NCI-H226 (cell line): Measurements from ENCODE around the gene TMEM106B.

Experiments used
- DNase-seq: peaks from one replicate; pipeline ENCODE4 v3.0.0-alpha.2; 2015

The TMEM106B gene

DNA sequence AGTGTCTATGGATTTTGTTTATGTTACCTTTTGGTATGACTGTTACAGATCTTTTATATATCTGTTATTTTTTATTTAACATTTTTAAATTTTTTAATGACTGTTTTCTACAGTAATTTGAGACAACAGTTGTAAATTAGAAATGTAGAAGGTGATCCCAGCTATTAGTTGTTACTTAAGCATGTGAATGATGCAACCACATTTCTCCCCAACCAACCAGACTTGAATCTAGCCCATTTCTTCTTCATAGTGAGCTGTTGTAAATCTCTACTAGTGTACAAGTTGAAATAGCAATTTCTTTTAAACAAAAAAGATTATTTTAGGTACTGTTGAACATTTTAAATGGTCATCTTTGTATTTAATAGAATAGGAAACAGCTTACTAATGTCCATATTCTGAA, 18.0 kb downstream of the TMEM106B start:
- no peak for DNase-seq

DNA sequence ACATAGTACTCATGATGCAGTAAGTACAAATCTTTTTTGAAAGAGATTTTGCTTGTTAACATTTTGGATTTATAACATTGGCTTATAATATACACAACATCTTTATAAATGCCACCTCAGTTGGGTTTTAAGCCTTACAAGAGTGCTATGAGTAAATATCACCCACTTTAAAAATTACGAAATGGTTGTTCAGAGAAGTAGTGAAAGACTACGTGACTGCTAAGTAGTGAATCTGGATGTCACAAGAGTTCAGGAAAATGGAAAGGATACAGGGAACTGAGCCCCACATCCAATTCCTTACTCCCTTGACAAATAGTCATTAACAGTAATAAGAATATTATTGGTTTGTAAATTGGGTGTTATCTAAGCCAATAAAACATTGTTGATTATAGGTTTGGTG, 20.0 kb downstream of the TMEM106B start:
- DNase-seq, result no peak

DNA sequence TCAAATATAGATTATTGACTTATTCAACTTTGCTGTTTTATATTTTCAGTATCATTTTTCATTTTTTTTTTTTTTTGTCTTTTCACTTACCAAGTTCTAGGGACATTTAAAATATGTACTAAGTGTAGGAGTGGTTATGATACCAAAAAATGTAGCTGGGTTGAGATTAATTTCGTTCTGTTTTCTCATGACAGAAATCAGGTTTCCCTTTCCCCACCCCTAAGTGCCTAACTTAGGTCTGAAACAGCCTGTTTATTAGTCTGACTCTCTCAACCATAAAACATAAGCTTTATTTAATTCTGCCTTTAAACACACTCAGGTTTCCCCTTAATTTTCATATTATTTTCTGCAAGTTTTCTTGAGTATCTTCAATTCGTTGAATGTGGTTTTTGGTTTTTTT, 22.1 kb downstream of the TMEM106B start:
- DNase-seq, result no peak

DNA sequence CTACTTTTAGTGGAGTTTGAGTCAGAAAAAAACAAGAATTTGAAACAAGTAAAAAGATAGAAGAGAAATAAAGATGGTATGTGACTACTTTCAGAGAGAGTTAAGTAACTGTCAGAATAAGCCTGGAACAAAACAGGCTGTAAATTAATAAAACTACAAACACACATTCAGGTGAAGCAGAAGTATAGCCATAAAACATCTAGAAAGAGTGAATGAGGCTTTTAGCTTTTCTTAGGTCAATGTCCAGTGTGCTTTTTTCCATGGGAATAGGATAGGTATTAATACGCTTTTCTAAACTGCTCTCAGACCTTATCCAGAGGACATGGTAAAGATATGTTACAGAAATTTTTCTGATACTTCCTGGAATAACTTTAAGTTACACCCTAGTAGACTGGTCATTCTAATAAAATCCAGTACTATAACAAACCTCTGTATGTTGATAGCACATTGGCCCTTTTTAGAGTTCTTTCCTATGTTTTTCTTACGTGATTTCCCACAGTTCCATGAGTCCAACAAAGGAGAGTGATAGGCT, 23.3 kb downstream of the TMEM106B start:
- DNase-seq, result no peak

DNA sequence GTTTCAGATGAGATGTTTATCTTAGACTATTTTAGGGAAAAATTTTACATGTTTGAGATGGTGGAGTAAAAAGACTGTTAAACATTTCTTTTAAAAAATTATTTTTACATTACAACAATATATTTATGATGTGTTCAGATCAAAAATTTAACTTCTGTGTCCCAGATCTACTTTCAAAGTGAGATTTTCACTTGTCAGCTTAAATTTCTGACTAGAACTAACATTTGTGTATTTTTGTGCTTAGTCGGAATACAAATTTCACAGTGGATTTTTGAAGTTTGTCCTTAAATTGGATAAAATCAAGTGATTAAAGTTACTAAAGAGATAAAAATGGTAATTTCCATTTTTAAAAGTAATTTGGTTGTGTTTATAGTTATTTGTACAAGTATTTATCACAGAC, 24.9 kb downstream of the TMEM106B start:
- DNase-seq, result no peak

DNA sequence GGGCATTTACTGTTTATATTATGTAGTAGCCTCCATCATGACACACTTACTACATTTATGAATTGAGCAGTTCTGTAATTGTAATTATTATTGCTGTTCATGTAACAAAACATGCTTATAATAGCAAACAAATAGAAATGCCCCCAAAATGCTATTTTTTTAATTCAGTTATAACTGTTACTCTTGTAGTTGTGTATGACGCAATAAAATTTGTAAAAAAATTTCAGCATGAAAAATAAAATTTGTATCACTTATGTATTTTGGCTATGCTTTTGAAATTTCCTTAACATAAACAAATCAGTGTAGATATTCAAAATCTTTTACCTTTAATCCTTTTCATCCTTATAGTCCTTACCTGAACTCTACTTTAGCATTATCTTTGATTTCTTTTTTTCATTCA, 25.9 kb downstream of the TMEM106B start:
- DNase-seq, result no peak

DNA sequence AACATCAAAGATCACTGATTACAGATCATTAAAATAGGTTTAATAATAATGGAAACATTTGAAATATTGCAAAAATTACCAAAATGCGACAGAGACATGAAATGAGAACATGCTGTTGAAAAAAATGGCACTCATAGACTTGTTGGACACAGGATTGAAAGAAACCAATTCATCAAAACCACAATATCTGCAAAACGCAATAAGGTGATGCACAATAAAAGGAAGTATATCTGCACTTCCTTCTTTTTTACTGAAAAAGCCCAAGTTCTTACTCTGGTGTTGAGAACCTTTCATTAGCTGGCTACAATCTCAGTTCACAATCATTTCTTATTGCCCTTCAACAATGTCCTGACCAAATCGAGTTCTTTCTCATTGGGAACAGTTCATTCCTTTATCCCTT, 28.7 kb downstream of the TMEM106B start:
- no peak for DNase-seq

DNA sequence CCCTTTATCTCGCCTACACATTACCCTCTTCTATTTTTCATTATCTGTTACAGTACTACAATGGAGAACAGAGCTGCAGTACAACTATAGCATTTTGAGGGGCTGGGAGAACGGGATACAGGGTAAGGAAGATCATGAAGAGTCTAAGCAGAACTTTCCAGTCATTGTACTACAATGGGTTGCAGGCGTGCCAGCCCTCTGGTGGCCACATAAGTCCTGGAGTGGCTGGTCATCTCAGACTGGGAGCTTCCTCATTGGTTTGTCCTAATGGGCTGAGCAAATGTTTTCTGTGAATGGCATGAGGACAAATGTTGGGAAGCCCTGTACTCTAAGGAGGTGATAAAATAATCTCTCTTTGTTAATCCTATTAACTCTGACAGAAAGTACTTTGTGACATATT, 33.0 kb downstream of the TMEM106B start:
- peak; percentile 18 for DNase-seq

DNA sequence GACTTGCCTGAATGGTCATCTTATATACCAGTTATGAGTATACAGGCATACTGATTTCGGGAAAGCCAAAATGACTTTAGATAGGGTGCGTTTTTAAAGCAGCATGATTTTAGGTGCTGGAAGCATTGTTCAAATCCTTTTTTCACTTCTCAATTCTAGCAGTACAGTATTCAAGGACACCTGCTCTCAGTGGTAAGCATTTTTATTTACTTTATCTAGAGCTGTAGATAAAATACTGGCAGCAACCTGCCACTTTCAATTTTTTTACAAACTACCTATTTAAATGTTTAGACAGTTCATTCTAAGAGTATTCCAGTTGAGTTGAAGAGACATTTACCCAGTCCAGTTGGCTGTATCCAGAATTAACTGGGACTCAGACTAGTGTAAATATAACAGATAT, 33.6 kb downstream of the TMEM106B start:
- DNase-seq, result no peak

DNA sequence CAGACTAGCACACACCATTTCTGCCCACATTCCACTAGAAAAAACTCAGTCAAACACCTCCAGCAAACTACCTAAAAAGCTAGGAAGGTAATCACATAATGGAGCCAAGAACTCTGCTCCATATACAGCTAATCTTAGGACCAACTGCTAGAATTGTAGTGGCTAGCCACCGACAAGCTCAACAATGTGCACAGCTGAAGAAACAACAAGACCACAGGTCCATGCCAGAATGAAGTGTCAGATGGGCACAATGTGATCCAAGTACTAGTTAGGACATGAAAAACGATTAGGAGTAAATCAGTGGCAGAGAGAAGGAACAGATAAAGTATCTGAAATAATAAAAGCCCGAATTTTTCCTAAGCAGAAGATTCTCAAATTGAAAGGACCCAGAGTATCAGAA, 38.6 kb downstream of the TMEM106B start:
- no peak for DNase-seq

DNA sequence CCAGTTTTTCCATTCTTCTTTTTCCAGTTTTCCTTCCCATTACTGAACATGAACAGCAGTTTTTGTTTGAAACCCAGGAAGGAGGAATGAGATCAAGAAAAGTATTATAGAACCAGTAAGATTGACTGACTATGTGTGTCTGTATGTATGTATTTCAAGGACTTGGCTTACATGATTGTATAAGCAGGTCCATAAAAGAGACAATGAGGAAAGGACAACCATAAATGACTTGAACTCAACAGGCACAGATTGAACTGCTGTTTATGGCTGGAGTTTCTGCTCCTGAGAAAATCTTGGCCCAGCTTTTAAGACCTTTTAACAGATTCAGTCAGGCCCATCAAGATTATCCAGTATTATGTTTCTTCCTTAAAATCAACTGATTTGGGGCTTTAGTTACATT, 39.1 kb downstream of the TMEM106B start:
- no peak for DNase-seq

DNA sequence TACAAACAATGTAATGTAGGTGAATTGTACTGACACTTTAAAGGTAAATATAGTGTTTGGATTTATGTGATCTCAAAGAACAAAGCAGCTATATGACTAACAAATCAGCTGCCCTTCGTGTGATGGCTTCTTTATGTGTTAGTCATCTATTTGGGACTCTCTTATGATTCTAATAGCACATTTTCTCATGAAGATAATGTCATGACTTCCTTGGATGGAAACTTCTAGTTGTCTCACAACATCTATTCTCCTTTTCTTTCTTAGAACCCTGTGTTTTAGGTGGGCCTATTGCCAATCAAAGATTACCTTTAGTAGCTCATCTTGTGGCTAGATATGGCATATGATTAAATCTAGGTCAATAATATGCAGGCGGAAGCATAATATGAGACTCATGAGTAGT, 45.0 kb downstream of the TMEM106B start:
- DNase-seq, result peak; percentile 54

DNA sequence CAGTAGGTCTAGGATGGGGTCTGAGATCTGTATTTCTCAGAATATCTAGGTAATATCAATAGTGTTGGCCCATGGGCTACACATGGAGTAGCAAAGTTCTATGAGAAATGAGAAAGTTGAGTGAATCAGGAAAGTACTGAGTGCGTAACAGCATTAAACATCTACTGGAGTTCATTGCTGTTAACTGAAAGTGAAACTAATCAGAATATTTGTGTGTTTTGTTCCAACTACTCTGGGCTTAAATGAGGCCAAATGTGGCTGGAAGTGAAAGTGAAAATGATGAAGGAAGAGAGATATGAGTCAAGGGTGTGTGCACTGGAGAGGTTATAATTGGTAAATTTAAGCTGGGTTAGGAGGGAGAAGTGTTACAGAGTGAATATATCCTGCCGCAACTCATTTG, 46.5 kb downstream of the TMEM106B start:
- peak; percentile 39 for DNase-seq

DNA sequence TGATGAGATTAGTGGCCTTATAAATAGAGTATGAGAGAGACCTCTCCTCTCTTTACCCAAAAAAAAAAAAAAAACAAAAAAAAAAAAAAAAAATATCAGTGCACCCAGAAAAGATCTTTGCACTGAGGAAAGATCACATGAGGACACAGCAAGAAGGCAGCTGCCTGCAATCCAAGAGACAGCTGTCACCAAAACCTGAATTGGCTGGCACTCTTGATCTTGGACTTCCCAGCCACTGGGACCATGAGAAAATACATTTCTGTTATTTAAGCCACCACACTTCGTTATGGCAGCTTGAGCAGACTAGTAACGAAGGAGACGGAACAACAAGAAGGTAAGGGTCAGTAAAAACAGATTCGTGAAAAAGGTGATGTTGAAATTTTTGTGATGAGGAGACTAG, 47.0 kb downstream of the TMEM106B start:
- no peak for DNase-seq

DNA sequence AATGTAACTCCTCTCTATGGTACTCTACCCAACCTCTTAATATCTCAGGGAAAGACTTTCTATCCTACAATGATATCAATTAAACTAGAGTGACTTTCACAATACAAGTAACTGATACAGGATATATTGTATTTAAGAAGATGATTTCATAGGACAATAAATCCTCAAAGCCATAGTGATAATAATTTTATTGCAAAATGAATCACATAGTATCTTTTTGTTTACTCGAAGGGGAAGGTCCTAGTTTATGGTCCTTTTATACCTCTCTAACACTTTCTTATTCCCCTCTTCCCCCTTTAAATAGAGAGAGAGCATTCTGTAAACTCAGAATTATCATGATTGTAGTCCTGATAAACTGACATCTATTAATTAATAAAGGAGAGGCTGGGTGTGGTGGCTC, 56.4 kb downstream of the TMEM106B start:
- no peak for DNase-seq

DNA sequence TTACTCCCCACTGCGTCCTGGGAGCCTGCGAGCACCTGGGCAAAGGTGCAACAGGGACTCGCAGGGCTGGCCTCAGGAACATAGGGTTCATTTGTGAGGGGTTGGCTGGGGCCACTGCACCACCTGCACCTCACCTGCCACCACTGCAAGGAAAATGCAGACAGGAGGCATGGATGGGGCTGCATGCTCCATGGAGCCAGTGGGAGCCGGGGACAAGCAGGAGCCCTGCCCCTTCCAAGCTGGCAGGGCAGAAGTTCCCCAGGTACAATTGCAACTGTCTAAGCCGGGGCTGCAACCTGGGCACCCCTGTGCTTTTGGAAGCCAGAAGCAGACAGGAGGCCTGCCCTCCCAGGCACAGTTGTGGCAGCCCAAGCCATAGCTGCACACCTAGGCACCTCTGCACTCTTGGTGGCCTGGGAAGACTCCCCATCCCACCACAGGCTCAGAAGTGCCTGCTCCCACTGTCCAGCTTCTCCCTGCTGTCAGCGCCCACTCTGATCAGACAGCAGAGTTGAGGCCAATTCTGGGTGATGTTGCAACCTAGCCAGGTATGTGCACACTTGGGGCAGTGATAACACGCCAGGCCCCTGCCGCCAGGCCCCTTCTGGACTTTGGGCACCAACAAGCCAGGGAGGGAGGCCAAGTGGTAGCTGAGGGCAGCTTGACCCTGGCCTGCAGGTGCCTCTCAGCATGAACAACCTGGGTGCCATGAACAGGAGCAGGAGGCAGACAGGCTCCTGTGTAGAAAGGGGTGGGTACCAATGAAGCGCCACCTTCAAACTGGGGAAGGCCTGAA, 58.2 kb downstream of the TMEM106B start:
- no peak for DNase-seq

DNA sequence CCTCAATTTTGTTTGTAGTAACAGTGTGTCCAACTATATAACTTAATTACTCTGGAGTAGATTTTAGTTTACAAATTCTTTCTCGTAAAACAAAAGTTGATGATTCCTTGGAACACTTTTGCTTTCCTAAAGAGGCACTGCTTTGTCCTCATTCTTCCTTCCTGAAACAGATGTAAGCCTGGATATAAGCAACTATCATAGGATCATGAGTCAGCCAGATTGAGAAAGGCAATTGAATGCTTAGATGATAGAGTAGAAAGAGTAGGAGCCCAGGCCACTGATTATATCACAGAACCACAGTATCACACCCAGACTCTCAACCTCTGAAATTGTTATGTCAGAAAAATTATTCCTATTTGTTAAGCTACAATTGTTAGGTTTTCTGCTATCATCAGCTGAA, 69.9 kb downstream of the TMEM106B start:
- peak; percentile 44 for DNase-seq

DNA sequence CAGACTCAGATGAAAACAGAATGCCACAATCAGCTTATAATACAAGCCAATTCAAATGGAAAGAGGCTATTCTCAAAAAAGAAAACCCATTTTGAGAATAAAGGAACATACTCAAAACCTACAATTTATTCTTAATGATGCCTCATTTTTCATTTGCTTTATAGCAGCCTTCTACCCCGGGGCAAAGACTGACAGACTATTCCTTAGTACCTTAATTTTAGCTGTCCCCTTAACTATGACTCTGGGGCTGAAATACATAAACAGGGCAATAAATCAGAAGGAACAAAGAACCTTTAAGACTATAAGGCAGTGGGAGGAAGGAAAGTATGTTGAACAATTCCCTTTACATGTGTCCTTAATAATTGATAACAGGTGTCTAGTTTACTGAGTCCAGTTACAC, 76.8 kb downstream of the TMEM106B start:
- no peak for DNase-seq

DNA sequence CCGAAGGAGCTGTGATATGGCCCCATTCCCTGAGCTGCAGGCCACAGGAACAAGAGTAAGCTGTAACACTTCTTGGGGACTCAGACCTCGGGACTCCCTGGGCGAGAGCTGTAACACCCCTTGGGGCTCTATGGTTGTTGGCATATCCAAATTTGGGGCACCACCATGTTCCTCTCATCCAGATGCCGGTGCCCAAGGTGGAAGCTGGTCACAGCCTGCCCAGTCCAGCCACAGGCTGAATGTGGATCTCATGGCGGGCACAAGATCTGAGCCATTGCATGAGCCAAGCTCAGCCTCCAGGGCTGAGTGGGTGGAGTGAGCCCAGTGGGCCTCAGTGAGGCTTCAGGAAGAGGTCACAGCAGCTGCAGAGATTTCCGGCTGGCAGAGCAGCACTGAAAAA, 78.9 kb downstream of the TMEM106B start:
- DNase-seq, result no peak

DNA sequence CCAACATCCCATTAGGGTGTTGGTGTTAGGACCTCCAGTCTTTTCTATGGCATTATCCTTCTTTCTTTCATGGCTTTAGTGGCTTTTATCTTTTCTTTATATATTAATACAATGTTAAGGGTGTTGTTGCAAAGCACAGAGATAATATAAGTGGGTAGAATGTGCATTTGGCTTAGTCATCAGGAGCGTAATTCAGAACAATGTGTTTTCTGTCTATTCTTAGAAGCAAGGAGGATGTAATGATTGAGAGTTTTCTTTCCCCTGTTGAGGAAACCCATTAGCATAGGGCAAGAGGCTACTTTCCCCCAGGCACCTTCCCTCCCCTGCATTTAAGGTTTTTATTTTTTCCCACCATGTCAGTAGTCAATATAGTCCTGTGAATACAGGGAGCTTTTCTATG, 79.7 kb downstream of the TMEM106B start:
- no peak for DNase-seq

DNA sequence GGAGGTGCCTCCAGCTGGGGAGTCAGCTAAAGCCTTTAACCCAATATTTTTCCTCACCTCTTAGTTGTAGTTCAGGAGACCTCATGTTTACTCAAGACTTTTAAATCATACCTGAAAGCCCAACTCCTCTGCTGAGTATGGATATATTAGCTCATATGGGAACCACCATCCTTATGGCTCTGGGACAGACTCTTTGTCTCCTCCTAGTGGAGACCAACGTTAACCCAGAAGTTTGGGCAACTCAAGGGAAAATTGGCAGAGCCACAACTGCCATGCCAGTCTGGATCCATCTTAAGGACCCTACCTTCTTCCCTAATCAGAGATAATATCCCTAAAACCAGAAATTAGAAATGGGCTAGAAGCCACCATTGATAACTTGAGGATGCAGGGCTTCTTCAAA, 80.8 kb downstream of the TMEM106B start:
- DNase-seq, result no peak
